Activated CD4-positive, alpha-beta T cell treated with anti-CD3 and anti-CD28 coated beads, Interleukin-2, amount 10 ng/mL, durations not matched to agents 24 days and 14 days (primary cell): ENCODE measurements around the gene IGFBP4. TPM values are rescaled to one million over a fixed set of nuclear protein-coding genes. Genes with fewer than 3 reads are reported as not detected.
A peak's percentile ranks its signal among the peaks of the same experiment; 100 is the strongest.

ENCODE experiments used
- DNase-seq: peaks from one replicate; pipeline ENCODE4 v3.0.0; 2022
- H3K27ac Mint-ChIP-seq: one replicate; pipeline ENCODE4 v1.8.0; 2022; ENCODE audit warnings: mild to moderate bottlenecking, mixed read lengths
- H3K27me3 Mint-ChIP-seq: one replicate; pipeline ENCODE4 v1.8.0; 2022; ENCODE audit warnings: mixed read lengths
- H3K36me3 Mint-ChIP-seq: one replicate; pipeline ENCODE4 v1.8.0; 2022; ENCODE audit warnings: low read depth, mild to moderate bottlenecking, mixed read lengths
- H3K4me1 Mint-ChIP-seq: one replicate; pipeline ENCODE4 v1.8.0; 2021; ENCODE audit warnings: mixed read lengths
- H3K4me3 Mint-ChIP-seq: one replicate; pipeline ENCODE4 v1.8.0; 2022; ENCODE audit warnings: mild to moderate bottlenecking, moderate library complexity, mixed read lengths
- H3K9me3 Mint-ChIP-seq: one replicate; pipeline ENCODE4 v1.8.0; 2021; ENCODE audit warnings: mixed read lengths
- intact Hi-C: fragments of 100-400 bp; cut with micrococcal nuclease; formaldehyde crosslinking; loops from one replicate; pipeline ENCODE4 v1.15.1; 2023
- total RNA-seq: library from RNA; stranded (reverse); gene quantifications from 2 replicates; pipeline ENCODE4 v1.2.3, GENCODE V29; 2022

Gene IGFBP4
- total RNA-seq, 1 donor from 2014 or later: 113 TPM

GRCh38 chr17:40475234-40475908 lies 32.1 kb downstream of the IGFBP4 start:
- DNase-seq: no peak
- Mint-ChIP-seq H3K27me3 (no peaks in the 10 kb centered on the region), H3K4me1 (peaks cover 40% of the 10 kb centered on the region), H3K4me3 (no peak overlapping the region), H3K27ac (no peak overlapping the region), H3K9me3 (no peaks in the 10 kb centered on the region), H3K36me3 (peaks cover 16% of the 10 kb centered on the region)
- intact Hi-C loops: no loop called here

DNA sequence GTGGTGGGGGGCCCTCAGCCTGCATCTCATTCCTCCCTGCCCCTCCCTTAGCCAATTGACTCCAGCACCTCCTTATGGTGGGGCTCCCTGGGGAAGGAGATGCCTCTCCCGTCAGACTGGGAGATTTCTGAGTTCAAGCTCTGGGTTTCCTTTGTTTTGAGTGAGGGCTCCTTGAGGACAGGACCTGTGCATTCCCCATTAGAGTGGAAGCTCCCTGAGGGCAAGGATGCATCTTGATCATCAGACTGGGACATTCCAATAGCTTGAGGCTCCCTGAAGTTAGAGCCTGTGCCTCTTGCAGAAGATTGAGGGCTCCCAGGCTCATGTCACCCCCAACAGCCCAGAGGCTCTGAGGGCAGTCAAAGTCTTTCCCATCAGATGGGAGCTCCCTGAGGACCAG lies 34.5 kb downstream of the IGFBP4 start:
- no peak overlapping the region for H3K4me3 Mint-ChIP-seq
- DNase-seq: no peak
- H3K36me3 Mint-ChIP-seq: peaks cover 17% of the 10 kb centered on the region
- peak overlapping the region; percentile 62 for H3K27ac Mint-ChIP-seq
- intact Hi-C loops: no loop called here
- no peaks in the 10 kb centered on the region for H3K27me3 Mint-ChIP-seq
- peaks cover 60% of the 10 kb centered on the region for H3K4me1 Mint-ChIP-seq
- no peaks in the 10 kb centered on the region for H3K9me3 Mint-ChIP-seq

GRCh38 chr17:40478486-40478885 lies 35.2 kb downstream of the IGFBP4 start:
- no peak for DNase-seq
- Mint-ChIP-seq H3K27ac (peak overlapping the region; percentile 95), H3K36me3 (peaks cover 17% of the 10 kb centered on the region), H3K27me3 (no peaks in the 10 kb centered on the region), H3K9me3 (no peaks in the 10 kb centered on the region), H3K4me3 (peak overlapping the region; percentile 35), H3K4me1 (peaks cover 58% of the 10 kb centered on the region)
- intact Hi-C loops: no loop called here

DNA sequence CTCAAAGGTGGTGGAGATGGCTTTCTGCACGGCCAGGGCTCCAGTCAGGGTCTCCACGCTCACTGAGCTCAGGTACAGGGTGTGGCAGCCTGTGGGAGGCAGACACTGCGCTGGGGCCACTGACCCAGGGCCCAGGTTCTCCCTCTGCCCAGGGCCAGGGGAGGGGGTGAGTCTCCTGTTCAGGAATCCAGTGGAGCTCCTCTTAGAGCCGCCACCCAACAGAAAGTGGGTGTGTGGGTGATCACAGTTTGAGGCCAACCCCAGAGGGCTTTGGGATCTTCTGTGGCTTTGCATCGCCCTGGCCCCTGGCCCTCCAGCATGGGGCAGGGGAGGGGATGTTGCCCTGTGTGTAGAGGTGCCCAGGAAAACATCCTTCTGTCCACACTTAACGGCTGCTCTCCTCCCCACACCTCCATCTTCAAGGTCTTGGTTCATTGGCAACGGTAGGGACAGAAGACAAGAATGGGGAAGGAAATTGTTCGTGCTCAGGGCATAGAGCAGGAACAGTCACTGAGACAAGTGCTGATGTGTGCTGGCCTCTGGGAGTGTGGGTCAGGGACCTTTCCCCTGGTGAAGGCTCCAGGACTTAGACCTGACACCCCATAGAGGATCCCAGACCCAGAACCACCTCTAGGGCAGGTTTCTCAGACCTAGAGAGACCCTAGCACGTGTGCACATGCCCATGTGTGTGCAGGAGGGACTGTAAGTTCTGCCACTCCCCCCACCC lies 36.7 kb downstream of the IGFBP4 start:
- H3K4me3 Mint-ChIP-seq: peak overlapping the region; percentile 79
- no peaks in the 10 kb centered on the region for H3K27me3 Mint-ChIP-seq
- H3K36me3 Mint-ChIP-seq: peaks cover 17% of the 10 kb centered on the region
- intact Hi-C loops: loop anchor here (1.0 to 2.0 kb wide), 5 partner anchors 35 to 80 kb away; no protein-coding TSS in a partner anchor
- H3K4me1 Mint-ChIP-seq: peaks cover 69% of the 10 kb centered on the region
- H3K9me3 Mint-ChIP-seq: no peaks in the 10 kb centered on the region
- peak overlapping the region; percentile 95 for H3K27ac Mint-ChIP-seq
- peak; percentile 64 for DNase-seq

- peak overlapping the region; percentile 95 for H3K27ac Mint-ChIP-seq
- peaks cover 75% of the 10 kb centered on the region for H3K4me1 Mint-ChIP-seq
- DNase-seq: peak; percentile 93
- no peaks in the 10 kb centered on the region for H3K9me3 Mint-ChIP-seq
- intact Hi-C loops: loop anchor here (1.0 to 2.0 kb wide), 5 partner anchors 36 to 80 kb away; no protein-coding TSS in a partner anchor
- H3K27me3 Mint-ChIP-seq: no peaks in the 10 kb centered on the region
- H3K4me3 Mint-ChIP-seq: peak overlapping the region; percentile 79
- H3K36me3 Mint-ChIP-seq: peaks cover 17% of the 10 kb centered on the region
Observed at GRCh38 chr17:40480501-40481003, 37.3 kb downstream of the IGFBP4 start.

- DNase-seq: no peak
- Mint-ChIP-seq H3K27me3 (no peaks in the 10 kb centered on the region), H3K4me1 (peaks cover 75% of the 10 kb centered on the region), H3K4me3 (peak overlapping the region; percentile 79), H3K36me3 (peaks cover 17% of the 10 kb centered on the region), H3K9me3 (no peaks in the 10 kb centered on the region), H3K27ac (peak overlapping the region; percentile 95)
- intact Hi-C loops: loop anchor here (2.0 kb wide), 1 partner anchor 36 kb away; no protein-coding TSS in a partner anchor
Observed at GRCh38 chr17:40481106-40481505, 37.9 kb downstream of the IGFBP4 start.

- no peak for DNase-seq
- Mint-ChIP-seq H3K27ac (peak overlapping the region; percentile 95), H3K36me3 (peaks cover 8% of the 10 kb centered on the region), H3K9me3 (no peaks in the 10 kb centered on the region), H3K27me3 (no peaks in the 10 kb centered on the region), H3K4me3 (peak overlapping the region; percentile 30), H3K4me1 (peaks cover 77% of the 10 kb centered on the region)
- intact Hi-C loops: no loop called here
Observed at GRCh38 chr17:40482722-40483121, 39.5 kb downstream of the IGFBP4 start.

- no peak for DNase-seq
- Mint-ChIP-seq H3K36me3 (peaks cover 7% of the 10 kb centered on the region), H3K9me3 (no peaks in the 10 kb centered on the region), H3K27me3 (no peaks in the 10 kb centered on the region), H3K4me1 (peaks cover 83% of the 10 kb centered on the region), H3K27ac (peak overlapping the region; percentile 30), H3K4me3 (no peak overlapping the region)
- intact Hi-C loops: no loop called here
Observed at GRCh38 chr17:40483679-40484078, 40.4 kb downstream of the IGFBP4 start.

DNA sequence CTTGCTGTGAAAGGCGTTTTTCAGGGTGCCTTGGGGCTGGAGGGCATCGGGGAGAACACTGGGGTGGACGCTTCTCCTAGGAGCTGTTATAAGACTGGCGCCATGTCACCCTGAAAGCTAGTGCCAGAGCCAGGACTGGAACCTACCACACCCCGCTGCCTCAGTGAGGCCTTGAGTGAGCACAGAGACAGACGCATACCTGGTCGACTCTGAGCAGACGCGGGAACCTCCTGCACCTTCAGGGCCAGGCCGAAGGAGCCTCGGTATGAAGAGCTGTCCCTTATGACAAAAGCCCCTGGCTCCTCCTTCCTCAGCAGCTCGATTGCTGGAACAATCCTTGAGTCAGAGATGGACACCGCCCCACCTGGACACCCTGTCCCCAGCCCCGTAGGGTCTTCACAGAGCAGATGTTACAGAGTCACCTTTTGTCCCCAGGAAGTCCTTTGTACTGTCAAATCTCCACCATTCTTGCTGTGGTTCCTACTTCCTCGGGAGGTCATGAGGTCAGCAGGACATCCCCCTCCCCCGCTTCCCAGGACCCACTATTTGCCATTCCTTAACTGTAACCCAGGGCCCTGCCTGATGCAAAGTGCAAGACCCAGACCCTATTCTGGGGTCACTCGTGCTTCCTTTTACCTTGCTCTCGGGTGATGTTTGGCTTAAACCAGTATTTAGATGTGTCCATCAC lies 41.2 kb downstream of the IGFBP4 start:
- no peaks in the 10 kb centered on the region for H3K9me3 Mint-ChIP-seq
- intact Hi-C loops: no loop called here
- H3K27me3 Mint-ChIP-seq: no peaks in the 10 kb centered on the region
- peaks cover 3% of the 10 kb centered on the region for H3K36me3 Mint-ChIP-seq
- no peak for DNase-seq
- H3K27ac Mint-ChIP-seq: peak overlapping the region; percentile 72
- H3K4me1 Mint-ChIP-seq: peaks cover 85% of the 10 kb centered on the region
- no peak overlapping the region for H3K4me3 Mint-ChIP-seq

DNA sequence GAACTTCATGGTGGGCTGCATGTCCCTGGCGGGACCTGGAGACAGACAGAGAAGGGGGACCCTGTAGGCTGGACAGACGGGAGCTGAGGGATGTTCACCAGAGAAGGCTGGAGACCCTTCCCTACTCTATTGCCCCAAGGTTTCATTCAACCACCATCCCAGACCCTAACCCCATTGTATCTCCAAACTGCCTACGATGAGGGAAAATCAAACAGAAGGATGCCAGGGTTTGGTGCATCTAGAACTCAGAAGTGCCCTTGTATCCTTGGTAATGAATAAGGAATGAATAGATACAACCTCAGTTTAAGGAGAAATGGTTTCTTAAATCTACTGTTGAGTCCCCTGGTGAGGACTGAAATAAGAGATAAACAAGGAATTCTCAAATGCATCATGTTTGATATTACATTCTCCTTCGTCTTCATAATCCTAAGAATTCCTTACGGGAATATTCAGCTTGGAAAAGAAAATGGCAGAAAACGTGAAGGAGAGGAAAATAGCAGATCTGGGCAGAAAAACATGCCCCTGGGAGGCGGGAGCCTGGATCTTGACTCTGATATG lies 41.8 kb downstream of the IGFBP4 start:
- intact Hi-C loops: no loop called here
- Mint-ChIP-seq H3K4me3 (no peak overlapping the region), H3K27me3 (no peaks in the 10 kb centered on the region)

DNA sequence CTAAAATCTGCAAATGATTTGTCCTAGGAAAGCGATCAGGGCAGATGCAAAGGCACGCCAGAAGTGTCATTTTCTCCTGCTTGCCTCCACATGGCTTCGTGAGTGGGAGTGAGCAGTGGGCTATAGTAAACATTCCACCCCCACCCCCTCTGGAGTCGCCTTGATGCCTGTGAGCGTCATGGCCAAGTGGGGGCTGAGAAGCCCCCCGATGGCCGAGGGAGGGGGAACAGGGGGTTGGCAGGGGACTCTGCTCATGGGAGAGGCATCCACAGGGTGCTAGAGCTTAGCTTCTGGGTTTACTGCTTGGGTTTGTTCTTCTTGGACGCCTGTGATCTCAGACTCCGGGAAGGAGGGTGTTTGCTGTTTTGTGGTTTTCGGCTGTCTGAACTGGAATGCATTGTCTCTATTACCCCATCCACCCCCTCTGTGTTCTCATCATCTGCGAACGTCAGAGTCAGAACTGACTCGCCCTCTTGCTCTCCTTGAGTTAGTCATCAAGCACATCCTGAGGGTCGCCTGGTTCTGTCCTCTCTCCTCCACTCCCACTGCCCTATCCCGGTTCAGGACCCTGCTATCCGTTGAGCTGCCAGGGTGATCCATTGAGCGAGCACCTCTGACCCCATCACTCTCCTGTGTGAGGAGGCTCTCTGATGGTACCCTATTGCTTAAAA lies 42.7 kb downstream of the IGFBP4 start:
- no peaks in the 10 kb centered on the region for H3K9me3 Mint-ChIP-seq
- peak overlapping the region; percentile 36 for H3K4me3 Mint-ChIP-seq
- peaks cover 2% of the 10 kb centered on the region for H3K36me3 Mint-ChIP-seq
- peaks cover 84% of the 10 kb centered on the region for H3K4me1 Mint-ChIP-seq
- DNase-seq: peak; percentile 79
- intact Hi-C loops: no loop called here
- H3K27ac Mint-ChIP-seq: peak overlapping the region; percentile 85
- no peaks in the 10 kb centered on the region for H3K27me3 Mint-ChIP-seq

More for the DNA sequence above, 41.8 kb downstream of the IGFBP4 start:
- Mint-ChIP-seq H3K36me3 (peaks cover 2% of the 10 kb centered on the region), H3K27ac (peak overlapping the region; percentile 85), H3K9me3 (no peaks in the 10 kb centered on the region), H3K4me1 (peaks cover 84% of the 10 kb centered on the region)
- DNase-seq: no peak

DNA sequence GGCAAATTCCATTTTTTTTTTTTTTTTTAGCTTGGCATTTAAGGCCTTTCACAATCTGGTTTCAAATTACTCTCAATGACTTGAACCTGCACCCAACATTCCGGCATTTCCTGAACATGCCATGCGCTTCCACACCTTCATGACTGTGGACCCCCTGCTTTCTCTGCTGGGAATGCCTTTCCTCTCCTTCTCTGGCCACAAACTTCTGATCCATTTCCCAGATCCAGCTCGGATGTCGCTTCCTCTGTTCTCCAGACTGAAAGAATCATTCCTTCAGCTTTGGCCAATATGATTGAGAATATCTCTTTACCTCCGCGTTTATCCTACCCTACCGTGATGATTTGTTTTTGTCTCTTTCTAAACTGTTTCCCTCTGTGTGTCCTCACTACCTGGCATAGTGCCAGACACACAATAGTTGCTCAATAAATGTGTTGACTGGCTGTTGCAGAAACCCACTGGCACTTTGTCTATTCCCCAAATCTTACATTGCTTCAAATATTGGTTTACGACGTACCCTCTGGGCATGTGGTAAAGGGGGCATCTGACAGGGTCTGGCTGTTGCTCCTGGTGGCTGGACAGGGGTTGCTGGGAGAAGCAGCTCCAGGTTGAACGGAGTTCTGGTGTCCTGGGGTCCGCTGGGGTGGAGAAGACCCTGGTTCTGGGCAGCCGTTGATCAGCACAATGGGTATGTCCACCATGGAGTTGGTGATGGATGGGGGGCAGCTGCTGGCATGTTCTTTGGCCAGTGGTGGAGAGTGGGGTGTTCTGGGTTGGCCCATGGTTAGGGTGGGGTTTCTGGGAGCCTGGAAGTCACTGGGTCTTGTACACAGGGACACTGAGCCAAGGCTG lies 43.5 kb downstream of the IGFBP4 start:
- Mint-ChIP-seq H3K4me3 (peak overlapping the region; percentile 36), H3K4me1 (peaks cover 82% of the 10 kb centered on the region), H3K9me3 (no peaks in the 10 kb centered on the region), H3K27ac (peak overlapping the region; percentile 85), H3K36me3 (no peaks in the 10 kb centered on the region), H3K27me3 (no peaks in the 10 kb centered on the region)
- no peak for DNase-seq
- intact Hi-C loops: no loop called here
